Transverse colon (tissue), 4 donors: ENCODE measurements around the gene SORT1.

Experiments used
- EP300 ChIP-seq: sonication (generic); formaldehyde crosslinking; IDR thresholded peaks from one replicate; pipeline ENCODE4 v1.6.1; 2017; ENCODE audit warnings: antibody characterized with exemption, low read depth
- POLR2A ChIP-seq: fragments of 450-650 bp; IDR thresholded peaks from one replicate; pipeline ENCODE4 v1.6.1; 2016; ENCODE audit warnings: antibody characterized with exemption, mild to moderate bottlenecking, moderate library complexity
- POLR2AphosphoS5 ChIP-seq, 3 donors: sonication (generic); formaldehyde crosslinking; IDR thresholded peaks; one replicate each; pipeline ENCODE4 v1.6.1; 2016; ENCODE audit warnings: antibody characterized with exemption in 3 of 3
- TF ChIP-seq, protein P1 (sequence below), 5 experiments: fragments of 200-600 bp in 3 of 5; fragments of 450-650 bp in 2 of 5; sonication (generic) in 3 of 5; IDR thresholded peaks; 1 replicate in 2 of 5; 2 replicates in 3 of 5; pipeline ENCODE4 v1.5.1; 2016 to 2017; ENCODE audit warnings: antibody characterized with exemption in 5 of 5, inconsistent platforms in 3 of 5, mild to moderate bottlenecking in 2 of 5, moderate library complexity in 1 of 5

DNA sequence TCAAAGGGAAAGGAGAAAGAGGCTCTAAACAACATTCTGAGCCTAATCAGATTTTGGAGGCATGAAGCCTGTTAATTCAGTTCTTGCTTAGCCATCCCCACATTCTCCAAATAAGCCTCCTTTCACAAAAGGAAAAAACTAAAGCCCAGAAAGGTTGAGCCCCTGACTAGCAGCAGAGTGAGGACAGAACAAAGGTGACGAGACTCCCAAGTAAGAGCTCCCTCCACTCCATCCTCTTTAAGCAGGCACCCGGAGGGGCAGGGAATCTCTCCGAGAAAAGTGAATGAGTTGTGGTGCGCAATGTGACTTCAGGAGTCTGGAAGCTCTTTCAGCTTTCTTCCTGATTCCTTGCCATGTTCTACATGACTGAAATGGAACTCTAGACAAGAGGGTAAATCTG lies 47.5 kb downstream of the SORT1 start:
- TF ChIP-seq, protein P1, sequence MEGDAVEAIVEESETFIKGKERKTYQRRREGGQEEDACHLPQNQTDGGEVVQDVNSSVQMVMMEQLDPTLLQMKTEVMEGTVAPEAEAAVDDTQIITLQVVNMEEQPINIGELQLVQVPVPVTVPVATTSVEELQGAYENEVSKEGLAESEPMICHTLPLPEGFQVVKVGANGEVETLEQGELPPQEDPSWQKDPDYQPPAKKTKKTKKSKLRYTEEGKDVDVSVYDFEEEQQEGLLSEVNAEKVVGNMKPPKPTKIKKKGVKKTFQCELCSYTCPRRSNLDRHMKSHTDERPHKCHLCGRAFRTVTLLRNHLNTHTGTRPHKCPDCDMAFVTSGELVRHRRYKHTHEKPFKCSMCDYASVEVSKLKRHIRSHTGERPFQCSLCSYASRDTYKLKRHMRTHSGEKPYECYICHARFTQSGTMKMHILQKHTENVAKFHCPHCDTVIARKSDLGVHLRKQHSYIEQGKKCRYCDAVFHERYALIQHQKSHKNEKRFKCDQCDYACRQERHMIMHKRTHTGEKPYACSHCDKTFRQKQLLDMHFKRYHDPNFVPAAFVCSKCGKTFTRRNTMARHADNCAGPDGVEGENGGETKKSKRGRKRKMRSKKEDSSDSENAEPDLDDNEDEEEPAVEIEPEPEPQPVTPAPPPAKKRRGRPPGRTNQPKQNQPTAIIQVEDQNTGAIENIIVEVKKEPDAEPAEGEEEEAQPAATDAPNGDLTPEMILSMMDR (IDR thresholded peaks at IDR 0.05) = no peak
- TF ChIP-seq POLR2AphosphoS5 (IDR thresholded peaks at IDR 0.05) = no peak
- no peak for TF ChIP-seq POLR2A
- TF ChIP-seq EP300 = no peak
